Liver (tissue), 9 donors: ENCODE measurements around the gene NFIB. TPM values are rescaled to one million over a fixed set of nuclear protein-coding genes. Genes with fewer than 3 reads are reported as not detected.

Source experiments
- DNase-seq: peaks from one replicate; pipeline ENCODE4 v3.0.0-alpha.2; 2017; ENCODE audit warnings: low spot score
- H3K27ac ChIP-seq, 2 donors: one replicate each; pipeline ENCODE4 v1.7.0; 2013; ENCODE audit warnings: inconsistent platforms in 2 of 2, low read length in 2 of 2, control low read depth in 1 of 2, low read depth in 1 of 2, mild to moderate bottlenecking in 1 of 2
- H3K27me3 ChIP-seq, 4 donors: one replicate each; pipeline versions ENCODE4 v1.6.1 to v1.7.0; 2013; ENCODE audit warnings: low read length in 3 of 4, inconsistent platforms in 1 of 4, mild to moderate bottlenecking in 1 of 4, moderate library complexity in 1 of 4; ENCODE audit not compliant: control insufficient read depth in 4 of 4, insufficient read depth in 4 of 4
- H3K36me3 ChIP-seq, 4 donors: one replicate each; pipeline versions ENCODE4 v1.6.1 to v1.7.0; 2013; ENCODE audit warnings: low read length in 3 of 4, mild to moderate bottlenecking in 3 of 4, low read depth in 1 of 4, moderate library complexity in 1 of 4; ENCODE audit not compliant: control insufficient read depth in 4 of 4, insufficient read depth in 3 of 4
- H3K4me1 ChIP-seq, 4 donors: one replicate each; pipeline versions ENCODE4 v1.6.1 to v1.7.0; 2013; ENCODE audit warnings: low read length in 3 of 4, mild to moderate bottlenecking in 3 of 4, moderate library complexity in 1 of 4; ENCODE audit not compliant: control insufficient read depth in 4 of 4, insufficient read depth in 4 of 4
- H3K4me3 ChIP-seq, 3 donors: one replicate each; pipeline versions ENCODE4 v1.6.1 to v1.7.0; 2013; ENCODE audit warnings: low read length in 3 of 3, control low read depth in 1 of 3, low read depth in 1 of 3, mild to moderate bottlenecking in 1 of 3
- H3K9ac ChIP-seq, 2 donors: one replicate each; pipeline ENCODE4 v1.7.0; 2013; ENCODE audit warnings: low read length in 2 of 2, mild to moderate bottlenecking in 2 of 2, moderate library complexity in 2 of 2, control low read depth in 1 of 2, low read depth in 1 of 2
- H3K9me3 ChIP-seq, 4 donors: one replicate each; pipeline versions ENCODE4 v1.6.1 to v1.7.0; 2013; ENCODE audit warnings: low read length in 3 of 4; ENCODE audit not compliant: control insufficient read depth in 4 of 4
- CTCF ChIP-seq: fragments of 150-350 bp; IDR thresholded peaks from 2 replicates; pipeline ENCODE4 v1.5.1; 2017; ENCODE audit warnings: improper control_type of control experiment, low read depth, low read length; ENCODE audit not compliant: missing input control
- EGR1 ChIP-seq, 2 donors: IDR thresholded peaks; 2 replicates each; pipeline ENCODE4 v1.6.1; 2016 to 2018; ENCODE audit warnings: antibody characterized with exemption in 2 of 2, low read depth in 2 of 2
- FOXA1 ChIP-seq: IDR thresholded peaks from 2 replicates; pipeline ENCODE4 v1.6.1; 2016; ENCODE audit warnings: antibody characterized with exemption
- FOXA2 ChIP-seq: IDR thresholded peaks from 2 replicates; pipeline ENCODE4 v1.6.1; 2016; ENCODE audit warnings: antibody characterized with exemption
- GABPA ChIP-seq, 2 donors: IDR thresholded peaks in 1 of 2; conservative IDR thresholded peaks in 1 of 2; 2 replicates each; pipeline ENCODE4 v1.6.1; 2016; ENCODE audit warnings: antibody characterized with exemption in 2 of 2, mild to moderate bottlenecking in 1 of 2, moderate library complexity in 1 of 2
- HNF4A ChIP-seq, 2 donors: conservative IDR thresholded peaks; 2 replicates each; pipeline ENCODE4 v1.6.1; 2016; ENCODE audit warnings: antibody characterized with exemption in 2 of 2, mild to moderate bottlenecking in 2 of 2
- HNF4G ChIP-seq: IDR thresholded peaks from 2 replicates; pipeline ENCODE4 v1.6.1; 2016; ENCODE audit warnings: antibody characterized with exemption
- JUND ChIP-seq, 2 donors: IDR thresholded peaks; 2 replicates each; pipeline ENCODE4 v1.6.1; 2016; ENCODE audit warnings: antibody characterized with exemption in 2 of 2
- MAX ChIP-seq: IDR thresholded peaks from 2 replicates; pipeline ENCODE4 v1.6.1; 2016; ENCODE audit warnings: antibody characterized with exemption
- NR2F2 ChIP-seq: IDR thresholded peaks from 2 replicates; pipeline ENCODE4 v1.6.1; 2016; ENCODE audit warnings: antibody characterized with exemption
- RAD21 ChIP-seq, 2 donors: IDR thresholded peaks; 2 replicates each; pipeline ENCODE4 v1.6.1; 2016; ENCODE audit warnings: antibody characterized with exemption in 2 of 2, mild to moderate bottlenecking in 2 of 2
- RXRA ChIP-seq, 2 donors: IDR thresholded peaks; 2 replicates each; pipeline ENCODE4 v1.6.1; 2017 to 2018; ENCODE audit warnings: antibody characterized with exemption in 2 of 2, mild to moderate bottlenecking in 1 of 2
- SP1 ChIP-seq: IDR thresholded peaks from 2 replicates; pipeline ENCODE4 v1.6.1; 2018; ENCODE audit warnings: antibody characterized with exemption, mild to moderate bottlenecking
- TAF1 ChIP-seq: conservative IDR thresholded peaks from 2 replicates; pipeline ENCODE4 v1.6.1; 2016; ENCODE audit warnings: antibody characterized with exemption, mild to moderate bottlenecking
- YY1 ChIP-seq: IDR thresholded peaks from 2 replicates; pipeline ENCODE4 v1.6.1; 2016; ENCODE audit warnings: antibody characterized with exemption, mild to moderate bottlenecking
- WGBS: extraction: QIAGEN DNeasy Blood & Tissue Kit; methylation state at CpG from one replicate; pipeline ENCODE4 v1.1.7; 2013; 5-methylcytosine and 5-hydroxymethylcytosine counted together
- polyA plus RNA-seq, 2 donors: library from polyadenylated mRNA; stranded (reverse) in 1 of 2; unstranded in 1 of 2; fragments of 200-250 nt in 1 of 2; fragments of >200 nt in 1 of 2; fragmentation: Nextera tagmentation in 1 of 2; extraction: Ambion mirVana in 1 of 2; gene quantifications; one replicate each; pipeline versions ENCODE4 v1.2.1 to v1.2.3, GENCODE V29; 2013 to 2015
- total RNA-seq, 2 donors: library from RNA; depleted of rRNA; stranded (reverse); fragments of >200 nt; gene quantifications; one replicate each; pipeline ENCODE4 v1.2.3, GENCODE V29; 2014
- TF ChIP-seq, protein P1 (sequence below): IDR thresholded peaks from 2 replicates; pipeline ENCODE4 v1.6.1; 2016; ENCODE audit warnings: antibody characterized with exemption
- TF ChIP-seq, protein P2 (sequence below): IDR thresholded peaks from 2 replicates; pipeline ENCODE4 v1.6.1; 2016; ENCODE audit warnings: antibody characterized with exemption, mild to moderate bottlenecking
- TF ChIP-seq, protein P3 (sequence below): IDR thresholded peaks from 2 replicates; pipeline ENCODE4 v1.6.1; 2016; ENCODE audit warnings: antibody characterized with exemption
- donor health status: healthy.
- donor health status: healthy.
- donor health status: healthy.
- donor health status: healthy.
- donor health status: healthy.

NFIB gene
- total and polyA plus RNA-seq, 4 donors: 3.2 to 23.2 (median 8.0) TPM

DNA sequence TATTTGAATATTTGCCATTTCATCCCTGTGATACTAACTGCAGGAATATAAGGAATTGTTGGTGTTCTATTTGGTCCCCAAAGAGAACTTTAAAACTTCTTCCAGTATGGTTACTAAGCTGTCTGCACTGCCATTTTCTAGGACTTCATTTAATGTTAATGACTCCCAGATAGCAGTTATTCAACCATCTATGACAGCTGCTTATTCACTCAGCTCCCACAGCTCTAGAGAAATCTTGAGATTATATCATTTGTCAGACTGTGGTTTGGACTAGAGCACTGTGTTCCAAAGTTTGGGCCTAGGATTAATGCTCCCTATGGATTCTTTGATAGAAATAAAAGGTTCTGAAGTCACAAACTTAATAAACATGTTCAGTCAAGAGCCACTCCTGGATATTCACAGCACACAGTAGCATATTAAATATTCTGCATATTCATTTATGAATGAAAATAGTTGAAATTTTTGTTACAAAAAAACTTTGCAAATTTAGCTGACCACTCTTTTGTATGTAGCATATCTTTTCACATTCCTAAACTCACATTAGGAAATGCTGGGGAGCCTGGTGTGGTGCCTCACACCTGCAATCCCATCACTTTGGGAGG is 173.7 kb downstream of the NFIB start:
- no peaks in the 10 kb centered on the region for H3K27me3 ChIP-seq
- no peaks in the 10 kb centered on the region for H3K4me1 ChIP-seq
- no peak for TF ChIP-seq TAF1
- TF ChIP-seq, protein P1, sequence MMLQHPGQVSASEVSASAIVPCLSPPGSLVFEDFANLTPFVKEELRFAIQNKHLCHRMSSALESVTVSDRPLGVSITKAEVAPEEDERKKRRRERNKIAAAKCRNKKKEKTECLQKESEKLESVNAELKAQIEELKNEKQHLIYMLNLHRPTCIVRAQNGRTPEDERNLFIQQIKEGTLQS: no peak
- TF ChIP-seq MAX: no peak
- no peak for TF ChIP-seq GABPA (IDR thresholded peaks at IDR 0.05 in 1 of 2, conservative IDR thresholded peaks at IDR 0.05 in 1 of 2)
- TF ChIP-seq, protein P2, sequence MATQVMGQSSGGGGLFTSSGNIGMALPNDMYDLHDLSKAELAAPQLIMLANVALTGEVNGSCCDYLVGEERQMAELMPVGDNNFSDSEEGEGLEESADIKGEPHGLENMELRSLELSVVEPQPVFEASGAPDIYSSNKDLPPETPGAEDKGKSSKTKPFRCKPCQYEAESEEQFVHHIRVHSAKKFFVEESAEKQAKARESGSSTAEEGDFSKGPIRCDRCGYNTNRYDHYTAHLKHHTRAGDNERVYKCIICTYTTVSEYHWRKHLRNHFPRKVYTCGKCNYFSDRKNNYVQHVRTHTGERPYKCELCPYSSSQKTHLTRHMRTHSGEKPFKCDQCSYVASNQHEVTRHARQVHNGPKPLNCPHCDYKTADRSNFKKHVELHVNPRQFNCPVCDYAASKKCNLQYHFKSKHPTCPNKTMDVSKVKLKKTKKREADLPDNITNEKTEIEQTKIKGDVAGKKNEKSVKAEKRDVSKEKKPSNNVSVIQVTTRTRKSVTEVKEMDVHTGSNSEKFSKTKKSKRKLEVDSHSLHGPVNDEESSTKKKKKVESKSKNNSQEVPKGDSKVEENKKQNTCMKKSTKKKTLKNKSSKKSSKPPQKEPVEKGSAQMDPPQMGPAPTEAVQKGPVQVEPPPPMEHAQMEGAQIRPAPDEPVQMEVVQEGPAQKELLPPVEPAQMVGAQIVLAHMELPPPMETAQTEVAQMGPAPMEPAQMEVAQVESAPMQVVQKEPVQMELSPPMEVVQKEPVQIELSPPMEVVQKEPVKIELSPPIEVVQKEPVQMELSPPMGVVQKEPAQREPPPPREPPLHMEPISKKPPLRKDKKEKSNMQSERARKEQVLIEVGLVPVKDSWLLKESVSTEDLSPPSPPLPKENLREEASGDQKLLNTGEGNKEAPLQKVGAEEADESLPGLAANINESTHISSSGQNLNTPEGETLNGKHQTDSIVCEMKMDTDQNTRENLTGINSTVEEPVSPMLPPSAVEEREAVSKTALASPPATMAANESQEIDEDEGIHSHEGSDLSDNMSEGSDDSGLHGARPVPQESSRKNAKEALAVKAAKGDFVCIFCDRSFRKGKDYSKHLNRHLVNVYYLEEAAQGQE: no peak
- no peak for TF ChIP-seq FOXA1
- TF ChIP-seq SP1: no peak
- no peak for TF ChIP-seq YY1
- TF ChIP-seq EGR1 (IDR thresholded peaks at IDR 0.05; ENCODE audit: low read depth in 2 of 2): no peak
- TF ChIP-seq JUND (IDR thresholded peaks at IDR 0.05): no peak
- peaks cover 0 to 2% (median 0%) of the 10 kb centered on the region in 4 donors for H3K36me3 ChIP-seq
- no peak for DNase-seq
- H3K4me3 ChIP-seq: no peak overlapping the region
- H3K27ac ChIP-seq: no peak overlapping the region
- H3K9me3 ChIP-seq: no peaks in the 10 kb centered on the region
- H3K9ac ChIP-seq: no peak overlapping the region

DNA sequence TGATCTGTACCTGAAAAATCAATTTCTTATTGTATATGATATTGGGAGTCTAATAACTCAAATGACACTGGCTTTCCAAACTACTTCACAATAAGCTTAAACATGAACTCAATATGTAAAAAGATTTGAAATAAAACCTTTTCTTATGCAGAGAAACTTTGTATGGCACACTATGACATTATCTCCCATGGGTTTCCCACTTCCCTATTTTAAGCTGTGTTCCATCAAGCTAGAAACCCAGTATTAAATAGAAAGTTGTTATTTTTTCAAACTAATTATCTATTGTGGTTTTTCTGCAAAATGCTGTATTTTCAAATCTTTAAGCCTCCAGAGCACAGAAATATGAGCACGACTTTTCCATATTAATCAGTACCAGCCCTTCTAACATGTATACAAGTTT is 174.7 kb downstream of the NFIB start:
- 88% methylated on average over 1 of the region's 1 CpG for WGBS
- Histone ChIP-seq H3K4me1 (no peaks in the 10 kb centered on the region), H3K27ac (no peak overlapping the region), H3K9ac (no peak overlapping the region), H3K4me3 (no peak overlapping the region), H3K27me3 (no peaks in the 10 kb centered on the region), H3K9me3 (no peaks in the 10 kb centered on the region), H3K36me3 (peaks cover 0 to 2% (median 0%) of the 10 kb centered on the region in 4 donors)
- TF ChIP-seq GABPA (IDR thresholded peaks at IDR 0.05 in 1 of 2, conservative IDR thresholded peaks at IDR 0.05 in 1 of 2) (no peak), EGR1 (IDR thresholded peaks at IDR 0.05; ENCODE audit: low read depth in 2 of 2) (no peak), MAX (no peak), HNF4A (conservative IDR thresholded peaks at IDR 0.05) (no peak), CTCF (no peak), FOXA2 (no peak), SP1 (no peak), RAD21 (IDR thresholded peaks at IDR 0.05) (no peak), TAF1 (no peak), JUND (IDR thresholded peaks at IDR 0.05) (no peak), FOXA1 (no peak), NR2F2 (no peak), HNF4G (no peak), YY1 (no peak), RXRA (IDR thresholded peaks at IDR 0.05) (no peak)
- TF ChIP-seq, protein P2: no peak
- TF ChIP-seq, protein P1: no peak
- TF ChIP-seq, protein P3, sequence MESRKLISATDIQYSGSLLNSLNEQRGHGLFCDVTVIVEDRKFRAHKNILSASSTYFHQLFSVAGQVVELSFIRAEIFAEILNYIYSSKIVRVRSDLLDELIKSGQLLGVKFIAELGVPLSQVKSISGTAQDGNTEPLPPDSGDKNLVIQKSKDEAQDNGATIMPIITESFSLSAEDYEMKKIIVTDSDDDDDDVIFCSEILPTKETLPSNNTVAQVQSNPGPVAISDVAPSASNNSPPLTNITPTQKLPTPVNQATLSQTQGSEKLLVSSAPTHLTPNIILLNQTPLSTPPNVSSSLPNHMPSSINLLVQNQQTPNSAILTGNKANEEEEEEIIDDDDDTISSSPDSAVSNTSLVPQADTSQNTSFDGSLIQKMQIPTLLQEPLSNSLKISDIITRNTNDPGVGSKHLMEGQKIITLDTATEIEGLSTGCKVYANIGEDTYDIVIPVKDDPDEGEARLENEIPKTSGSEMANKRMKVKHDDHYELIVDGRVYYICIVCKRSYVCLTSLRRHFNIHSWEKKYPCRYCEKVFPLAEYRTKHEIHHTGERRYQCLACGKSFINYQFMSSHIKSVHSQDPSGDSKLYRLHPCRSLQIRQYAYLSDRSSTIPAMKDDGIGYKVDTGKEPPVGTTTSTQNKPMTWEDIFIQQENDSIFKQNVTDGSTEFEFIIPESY: no peak
- DNase-seq: no peak
